GM18868 (cell line): ENCODE results near the gene FRAS1.
A peak's percentile ranks its signal among the peaks of the same experiment; 100 is the strongest.
"Not testable (repeated sequence)": the region's sequence is repeated elsewhere in the genome, so short reads cannot be mapped to it uniquely, and the experiment has no call there.

Source experiments
- ATAC-seq: cut with Tn5 transposase; IDR thresholded peaks from one replicate; pipeline ENCODE4 v1.9.1; 2021; ENCODE audit warnings: mild to moderate bottlenecking, moderate library complexity; ENCODE audit not compliant: unreplicated experiment

FRAS1 gene

DNA sequence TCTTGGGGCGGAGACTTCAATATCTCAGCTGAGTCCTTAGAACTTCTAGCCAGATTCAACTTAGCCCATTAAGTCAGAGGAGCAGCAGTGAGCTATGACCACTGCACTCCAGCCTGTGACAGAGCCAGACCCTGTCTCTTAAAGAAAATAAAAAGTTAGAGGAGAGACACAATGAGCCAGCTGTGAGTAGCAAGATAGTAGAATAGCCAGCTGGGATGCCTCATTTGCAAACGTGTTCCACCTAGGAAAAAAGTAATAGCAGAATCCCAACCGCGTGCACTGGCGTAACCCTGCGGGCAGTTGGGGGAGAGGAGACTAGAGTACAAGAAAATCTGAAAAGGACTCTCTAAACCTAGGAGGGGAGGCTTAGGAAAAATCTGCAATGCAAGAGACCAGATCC lies 361.3 kb downstream of the FRAS1 start:
- ATAC-seq = no peak

DNA sequence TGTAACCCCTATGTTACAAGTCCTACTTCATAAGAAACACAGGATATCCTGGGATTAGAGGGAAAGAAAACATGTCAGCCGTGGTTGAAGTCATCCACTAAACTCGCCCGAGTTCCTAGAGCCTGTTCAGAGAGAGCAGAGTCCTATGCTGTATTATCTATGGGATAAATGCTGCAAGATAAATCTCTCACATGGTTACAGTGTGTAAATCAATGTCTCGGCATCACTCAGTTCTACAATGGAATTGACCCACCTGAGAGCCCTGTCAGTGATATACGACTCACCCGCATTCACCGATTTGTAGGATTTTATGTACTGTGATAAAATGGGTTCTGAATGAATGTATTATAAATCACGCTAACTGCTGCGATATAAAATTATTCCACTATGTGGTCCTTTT lies 366.7 kb downstream of the FRAS1 start:
- ATAC-seq = no peak

DNA sequence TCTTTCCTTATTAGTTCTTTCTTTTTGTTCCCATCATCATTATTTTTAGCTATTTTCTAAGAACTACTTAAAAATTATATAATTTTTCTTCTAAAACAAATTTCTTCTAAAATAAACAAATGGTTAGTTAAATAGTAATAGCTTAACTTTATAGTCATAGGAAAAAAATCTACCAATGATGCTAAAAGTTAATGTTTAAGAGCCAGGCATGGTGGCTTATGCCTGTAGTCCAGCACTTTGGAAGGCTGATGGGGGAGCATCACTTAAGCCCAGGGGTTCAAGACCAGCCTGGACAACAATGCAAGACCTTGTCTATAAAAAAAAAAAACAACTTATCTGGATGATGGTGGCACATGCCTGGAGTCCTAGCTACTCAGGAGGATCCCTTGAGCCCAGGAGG lies 367.3 kb downstream of the FRAS1 start:
- no peak for ATAC-seq

DNA sequence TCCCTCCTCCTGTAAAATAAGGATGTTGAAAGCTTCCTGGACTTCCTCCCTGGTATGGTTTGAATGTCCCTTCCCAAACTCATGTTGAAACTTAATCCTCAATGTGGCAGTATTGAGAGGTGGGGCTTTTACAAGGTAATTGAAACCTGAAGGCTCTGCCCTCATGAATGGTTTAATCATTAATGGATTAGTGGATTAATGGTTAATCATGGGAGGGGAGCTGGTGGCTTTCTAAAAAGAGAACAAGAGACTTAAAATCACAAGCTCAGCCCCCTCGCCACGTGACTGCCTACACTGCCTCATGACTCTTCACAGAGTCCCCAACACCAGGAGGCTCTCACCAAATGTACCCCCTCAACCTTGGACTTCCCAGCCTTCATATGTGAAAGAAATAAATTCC lies 369.8 kb downstream of the FRAS1 start:
- no peak for ATAC-seq

DNA sequence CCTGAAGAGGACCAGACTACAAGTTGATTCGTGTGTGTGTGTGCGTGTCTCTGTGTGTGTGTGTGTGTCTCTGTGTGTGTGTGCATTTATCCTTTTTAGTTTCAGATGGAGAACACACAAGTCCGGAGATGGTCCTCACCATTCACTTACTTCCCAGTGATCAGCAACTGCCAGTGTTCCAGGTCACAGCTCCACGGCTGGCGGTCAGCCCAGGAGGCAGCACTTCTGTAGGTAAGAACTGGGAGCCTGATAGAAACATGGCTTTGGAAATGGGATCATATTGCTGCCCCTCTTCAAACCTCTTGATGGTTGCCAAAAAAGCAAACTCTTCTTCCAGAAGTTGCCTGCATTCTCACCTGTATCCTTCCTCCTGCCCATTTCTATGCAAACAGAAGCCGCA lies 371.9 kb downstream of the FRAS1 start:
- ATAC-seq = no peak

DNA sequence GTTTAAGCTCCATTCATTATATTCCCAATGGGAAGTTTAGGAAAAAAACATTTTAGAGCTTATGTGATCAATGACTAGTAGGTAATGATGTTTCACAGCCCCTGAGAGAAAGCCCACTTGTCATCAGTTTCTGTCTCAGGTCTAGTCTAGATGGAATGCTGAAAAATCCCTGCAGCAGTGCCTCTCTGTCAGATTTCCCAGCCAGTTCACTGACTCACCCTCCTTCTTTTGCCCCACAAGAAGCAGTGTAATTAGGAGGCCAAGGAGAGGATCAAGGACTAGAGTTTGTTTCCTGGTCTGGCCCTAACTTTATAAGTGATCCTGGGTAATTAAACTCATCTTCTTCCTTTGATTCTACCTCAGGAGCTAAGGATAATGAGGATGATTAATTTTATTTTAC lies 375.8 kb downstream of the FRAS1 start:
- ATAC-seq = no peak

DNA sequence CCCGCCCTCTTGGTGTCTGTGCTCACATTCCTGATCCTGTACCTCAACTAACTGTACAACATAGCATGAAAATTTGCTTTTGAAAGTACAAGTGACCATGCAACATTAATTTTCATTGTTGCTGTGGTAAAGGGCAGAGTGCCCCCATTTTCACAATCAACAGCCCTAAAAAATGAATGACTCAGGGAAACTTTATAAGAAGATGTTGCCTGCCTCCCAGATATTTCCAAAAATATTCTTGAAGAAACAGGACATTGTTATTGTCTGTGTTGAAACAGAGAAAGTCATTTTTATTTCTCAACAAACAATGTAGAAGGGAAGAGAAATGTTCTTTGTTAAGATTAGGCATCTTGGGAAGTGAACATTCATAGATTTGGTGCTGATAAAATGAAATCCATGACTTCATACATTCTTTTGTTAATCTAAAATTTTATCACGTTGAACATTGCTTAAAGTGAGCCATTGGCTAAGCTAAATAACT lies 380.5 kb downstream of the FRAS1 start:
- no peak for ATAC-seq

DNA sequence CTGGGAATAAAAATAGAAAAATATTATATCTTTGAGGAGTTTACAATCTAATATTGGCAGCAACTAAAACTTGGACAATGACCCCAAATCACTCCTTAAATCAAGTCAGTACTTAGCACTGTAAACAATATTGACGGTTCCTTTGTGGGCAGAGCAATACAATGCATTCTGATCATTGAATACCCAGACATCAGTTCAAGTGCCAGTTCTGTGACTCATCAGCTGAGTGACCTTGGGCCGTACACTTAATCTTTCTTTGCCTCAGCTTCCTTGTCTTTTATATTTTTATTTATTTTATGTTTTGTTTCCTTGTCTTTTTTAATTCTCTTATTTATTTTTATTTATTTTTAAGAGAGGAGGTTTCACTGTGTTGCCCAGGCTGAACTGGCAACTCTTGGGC lies 382.2 kb downstream of the FRAS1 start:
- no peak for ATAC-seq

DNA sequence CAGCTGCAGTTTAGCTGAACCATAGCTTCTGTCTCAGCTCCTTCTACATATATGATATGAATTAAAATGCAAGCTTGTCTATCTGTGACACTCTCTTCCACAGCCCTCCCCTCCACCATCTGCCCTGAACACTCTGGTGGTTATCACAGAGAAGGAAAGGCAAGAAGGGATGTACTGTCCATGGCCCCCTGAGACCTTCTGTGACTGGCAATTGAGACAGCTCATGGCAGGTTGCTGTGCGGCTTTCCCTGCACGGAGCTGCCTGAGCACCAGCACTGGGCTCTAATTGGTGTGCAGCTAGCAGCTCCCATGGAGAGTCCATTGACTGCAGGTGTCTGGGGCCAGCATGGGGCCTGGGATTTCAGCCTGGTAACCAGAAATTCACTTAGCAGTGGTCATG lies 384.6 kb downstream of the FRAS1 start:
- ATAC-seq = no peak

DNA sequence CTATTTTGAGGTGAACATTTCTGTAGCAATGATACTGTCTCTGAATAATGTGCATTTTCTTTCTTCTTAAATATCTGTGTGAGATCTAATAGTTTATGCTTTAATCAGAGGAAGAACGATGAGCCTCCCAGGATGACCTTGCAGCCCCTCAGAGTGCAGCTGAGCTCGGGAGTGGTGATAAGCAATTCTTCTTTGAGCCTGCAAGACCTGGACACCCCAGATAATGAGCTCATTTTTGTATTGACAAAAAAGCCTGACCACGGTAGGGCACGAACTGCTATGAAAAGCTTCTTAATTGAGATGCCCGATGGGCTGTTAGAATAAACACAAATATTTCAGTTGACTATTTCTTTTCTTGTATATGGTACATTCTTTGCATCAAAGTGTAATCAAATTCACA lies 389.5 kb downstream of the FRAS1 start:
- ATAC-seq = no peak

DNA sequence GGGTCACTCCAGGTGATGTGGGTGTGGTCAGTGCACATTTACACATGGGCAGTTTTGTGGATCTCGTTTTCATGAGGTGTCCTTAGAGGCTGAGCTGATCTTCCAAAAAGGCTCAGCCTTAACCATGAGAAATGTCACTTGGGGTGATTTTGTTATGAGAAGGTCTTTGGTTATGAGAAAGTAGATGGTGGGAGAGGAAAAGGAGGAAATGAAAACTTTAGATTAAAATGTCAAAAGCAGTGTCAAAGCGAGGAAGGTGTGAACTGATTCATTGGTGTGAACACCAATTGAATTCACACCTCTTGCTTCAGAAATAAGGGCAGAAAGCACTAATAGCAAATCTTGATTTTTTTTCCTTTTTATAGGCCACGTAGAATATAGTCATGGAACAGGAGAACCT lies 394.3 kb downstream of the FRAS1 start:
- no peak for ATAC-seq

DNA sequence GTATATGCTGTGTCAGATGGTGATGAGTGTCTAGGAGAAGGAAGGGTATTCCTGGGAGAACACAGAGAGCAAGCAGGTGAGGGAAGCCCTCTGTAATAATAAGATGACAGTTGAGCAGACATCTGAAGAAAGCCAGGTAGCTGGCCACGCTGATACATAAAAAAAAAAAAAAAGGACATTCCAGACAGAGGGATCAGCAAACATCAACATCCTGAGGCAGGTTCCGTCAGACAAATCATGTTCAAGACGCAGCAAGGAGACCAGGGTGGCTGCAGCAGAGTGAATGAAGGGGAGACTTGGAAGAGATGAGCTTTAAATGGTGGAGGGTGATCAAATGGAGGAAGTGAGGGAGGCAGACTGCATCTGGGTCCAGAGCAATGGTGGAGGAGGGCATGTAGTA lies 396.9 kb downstream of the FRAS1 start:
- ATAC-seq = no peak

DNA sequence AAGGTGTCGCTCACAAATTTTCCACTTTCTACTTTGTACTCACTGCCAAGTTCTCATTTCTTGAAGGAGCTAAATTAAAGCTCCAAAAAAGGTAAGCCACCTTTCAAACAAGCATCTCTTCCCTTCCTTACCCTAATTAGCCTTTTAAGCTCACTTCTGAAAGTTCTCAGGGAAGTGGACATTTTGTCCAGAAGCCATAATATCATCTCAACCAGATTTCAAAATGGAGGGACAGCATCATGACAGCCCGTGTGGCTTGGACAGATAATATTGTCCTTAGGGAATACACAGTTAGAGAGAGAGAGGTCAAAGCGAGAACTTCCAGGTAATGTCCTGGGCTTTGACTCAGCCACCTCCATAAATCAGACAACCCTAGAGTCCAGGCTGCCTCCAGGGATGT lies 400.6 kb downstream of the FRAS1 start:
- ATAC-seq = no peak

DNA sequence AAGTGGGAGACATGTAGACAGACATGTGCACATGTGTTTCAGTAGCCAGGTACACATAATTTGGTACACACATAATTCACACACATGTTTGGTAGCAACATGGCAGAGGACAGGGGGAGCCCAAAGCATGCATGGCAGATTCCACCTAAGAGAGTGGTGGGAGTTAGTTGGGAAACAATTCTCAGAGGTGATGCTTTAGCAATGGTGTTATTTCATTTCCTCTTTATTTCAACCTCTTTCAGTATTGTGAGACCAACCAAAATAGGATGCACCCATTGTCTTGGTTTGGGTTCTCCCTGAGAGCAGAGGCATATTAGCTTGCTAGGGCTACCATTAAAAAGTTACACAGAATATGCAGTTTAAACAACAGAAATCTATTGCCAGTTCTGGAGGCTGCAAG lies 402.2 kb downstream of the FRAS1 start:
- ATAC-seq = peak; percentile 70

DNA sequence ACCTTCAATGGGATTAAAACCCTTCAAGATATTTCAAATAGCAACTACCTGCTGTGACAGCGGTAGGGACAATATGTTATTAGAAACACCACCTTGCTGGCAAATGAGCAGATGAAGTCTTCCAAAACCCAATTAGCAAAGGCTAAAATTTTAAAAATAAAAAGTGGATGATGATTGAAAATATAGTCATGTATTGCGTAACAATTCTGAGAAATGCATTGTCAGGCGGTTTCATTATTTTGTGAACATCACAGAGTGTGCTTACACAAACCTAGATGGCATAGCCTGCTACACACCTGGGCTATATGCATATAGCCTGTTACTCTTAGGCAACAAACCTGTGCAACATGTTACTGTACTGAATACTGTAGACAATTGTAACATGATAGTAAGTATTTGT lies 403.2 kb downstream of the FRAS1 start:
- ATAC-seq = no peak

DNA sequence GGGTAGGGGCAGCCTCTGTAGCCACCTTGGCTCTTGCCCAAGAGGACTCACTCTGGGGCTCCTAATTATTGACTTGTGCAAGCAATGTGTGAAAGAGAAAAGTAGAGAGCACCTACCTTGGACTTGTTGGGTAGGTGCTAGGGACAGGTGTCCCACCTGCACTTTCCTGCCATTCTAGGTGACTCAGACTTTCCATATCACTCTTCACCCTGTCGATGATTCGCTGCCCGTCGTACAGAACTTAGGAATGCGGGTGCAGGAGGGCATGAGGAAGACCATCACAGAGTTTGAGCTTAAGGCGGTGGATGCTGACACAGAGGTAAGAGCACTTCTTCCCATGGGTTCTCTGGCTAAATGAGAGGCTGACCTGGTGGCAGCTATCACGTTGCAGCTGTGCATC lies 407.1 kb downstream of the FRAS1 start:
- ATAC-seq = no peak

DNA sequence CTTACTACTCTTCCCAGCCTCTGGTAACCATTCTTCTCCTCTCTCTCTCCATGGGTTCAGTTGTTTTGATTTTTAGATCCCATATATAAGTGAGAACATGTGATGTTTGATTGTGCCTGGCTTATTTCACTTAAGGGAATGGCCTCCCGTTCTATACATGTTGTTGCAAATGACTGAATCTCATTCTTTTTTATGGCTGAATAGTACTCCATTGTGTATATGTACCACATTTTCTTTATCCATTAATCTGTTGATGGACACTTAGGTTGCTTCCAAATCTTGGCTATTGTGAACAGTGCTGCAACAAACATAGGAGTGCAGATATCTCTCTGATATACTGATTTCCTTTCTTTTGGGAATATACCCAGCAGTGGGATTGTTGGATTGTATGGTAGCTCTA lies 410.1 kb downstream of the FRAS1 start:
- not testable (repeated sequence) for ATAC-seq

DNA sequence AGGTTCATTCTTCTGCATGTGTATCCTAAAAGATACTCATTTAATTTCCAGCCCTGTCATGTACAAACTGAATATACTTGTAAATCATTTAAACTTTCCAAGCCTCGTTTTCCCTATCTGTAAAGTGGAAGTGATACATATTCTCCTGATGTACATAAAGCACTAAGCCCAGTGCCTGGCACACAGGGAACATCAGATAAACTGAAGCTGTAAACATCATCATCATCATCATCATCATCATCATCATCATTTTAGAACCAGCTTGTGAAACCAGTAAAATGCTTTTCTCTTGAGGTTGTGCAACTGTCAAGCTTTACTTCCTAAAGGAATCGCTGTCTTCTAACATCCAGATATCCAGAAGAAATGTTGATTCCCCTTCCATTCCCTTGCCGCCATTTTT lies 411.1 kb downstream of the FRAS1 start:
- no peak for ATAC-seq

DNA sequence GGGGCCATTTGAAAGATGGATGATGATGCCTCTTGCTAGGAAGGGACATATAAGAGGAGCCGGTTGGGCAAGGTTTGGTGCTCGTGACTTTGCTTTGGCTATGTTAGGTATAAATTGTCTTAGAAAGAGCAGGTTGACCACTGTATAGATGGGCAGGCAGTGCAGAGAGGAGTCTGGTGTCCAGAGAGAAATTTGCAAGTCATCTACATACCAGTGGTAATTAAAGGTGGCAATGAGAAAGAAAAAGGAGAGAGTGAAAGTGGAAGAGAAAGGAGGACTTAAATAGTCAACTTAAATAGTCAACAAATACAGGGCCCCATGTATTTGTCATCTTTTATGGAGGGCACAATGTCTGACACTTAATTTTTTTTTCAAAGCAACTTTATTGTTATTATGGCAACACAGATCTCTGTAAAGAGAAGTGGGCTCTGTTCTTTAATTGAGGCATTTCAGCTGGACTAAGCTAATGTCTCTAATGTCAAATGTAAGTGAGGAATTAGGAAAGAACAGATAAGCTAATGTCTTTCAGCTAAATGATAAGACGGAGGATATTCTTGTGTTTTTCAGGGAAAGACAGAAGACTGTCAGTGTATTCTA lies 419.1 kb downstream of the FRAS1 start:
- no peak for ATAC-seq

DNA sequence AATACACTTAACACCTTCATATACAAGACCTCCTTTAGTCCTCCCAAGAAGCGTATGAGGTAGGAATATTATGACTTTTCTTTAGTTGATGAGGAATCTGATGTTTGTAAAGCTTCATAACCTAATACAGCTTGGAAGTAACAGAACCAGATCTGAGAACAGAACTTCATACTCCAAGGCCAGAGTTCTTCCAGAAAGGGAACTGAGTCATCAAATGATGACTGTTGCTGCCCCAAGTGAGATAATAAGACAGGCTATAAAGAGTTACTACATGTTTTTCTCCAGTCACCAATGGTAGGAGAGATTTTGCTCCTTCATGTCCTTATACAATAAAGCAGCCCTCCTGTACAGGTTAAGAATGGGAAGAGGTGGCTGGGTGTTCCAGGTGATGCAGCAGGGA lies 420.2 kb downstream of the FRAS1 start:
- ATAC-seq = no peak

DNA sequence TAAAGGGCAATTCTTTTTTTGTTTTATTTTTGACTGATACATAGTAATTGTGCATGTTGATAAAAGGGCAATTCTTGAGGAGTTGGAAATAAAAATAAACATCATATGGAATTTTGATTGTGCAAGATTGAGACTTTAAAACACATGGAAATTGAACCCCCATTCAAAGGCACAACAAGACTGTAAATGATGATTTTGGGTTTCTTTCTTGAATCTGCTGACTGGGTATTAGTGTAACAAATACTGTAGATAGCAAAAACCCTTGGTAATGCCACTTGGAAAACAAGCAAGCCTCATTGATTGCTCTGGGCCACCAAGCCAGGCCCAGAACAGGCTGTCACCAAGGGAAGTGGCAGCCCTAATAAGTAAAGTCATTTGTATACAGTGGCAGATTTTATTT lies 421.4 kb downstream of the FRAS1 start:
- ATAC-seq = no peak

DNA sequence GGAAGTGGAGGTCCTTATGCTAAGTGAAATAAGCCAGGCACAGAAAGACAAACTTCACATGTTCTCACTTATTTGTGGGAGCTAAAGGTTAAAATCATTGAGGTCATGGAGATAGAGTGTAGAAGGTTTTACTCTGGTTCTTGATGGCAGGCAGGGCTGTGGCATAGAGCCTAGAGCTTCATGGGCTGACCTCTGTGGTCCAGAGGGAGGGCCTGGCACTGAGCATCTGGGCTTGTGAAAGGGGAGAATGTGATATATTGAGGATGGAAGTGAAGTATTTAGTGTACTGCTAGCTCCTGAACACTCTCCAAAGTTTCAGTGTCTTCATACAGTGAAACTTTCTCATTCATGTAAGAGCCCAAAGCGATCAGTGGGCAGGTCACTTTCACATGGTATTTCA lies 423.2 kb downstream of the FRAS1 start:
- no peak for ATAC-seq

DNA sequence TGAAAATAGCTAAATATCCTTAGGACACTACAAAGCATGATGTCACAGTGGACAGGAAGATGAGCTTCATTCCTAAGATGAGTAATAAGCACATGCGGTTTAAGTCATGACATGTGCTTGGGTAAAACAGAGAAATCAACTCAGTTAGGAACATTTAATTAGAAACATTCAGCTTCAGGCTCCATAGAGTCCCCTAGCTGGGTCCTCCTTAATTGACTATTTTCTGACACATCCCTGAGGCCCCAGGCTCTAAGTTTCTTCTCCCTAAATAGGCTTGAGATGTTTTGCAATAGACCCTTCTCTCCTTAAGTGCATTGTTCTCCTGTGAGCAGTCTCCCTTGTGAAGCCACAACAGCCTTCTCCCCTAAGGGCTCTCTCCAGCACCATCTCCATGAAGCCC lies 424.1 kb downstream of the FRAS1 start:
- no peak for ATAC-seq

DNA sequence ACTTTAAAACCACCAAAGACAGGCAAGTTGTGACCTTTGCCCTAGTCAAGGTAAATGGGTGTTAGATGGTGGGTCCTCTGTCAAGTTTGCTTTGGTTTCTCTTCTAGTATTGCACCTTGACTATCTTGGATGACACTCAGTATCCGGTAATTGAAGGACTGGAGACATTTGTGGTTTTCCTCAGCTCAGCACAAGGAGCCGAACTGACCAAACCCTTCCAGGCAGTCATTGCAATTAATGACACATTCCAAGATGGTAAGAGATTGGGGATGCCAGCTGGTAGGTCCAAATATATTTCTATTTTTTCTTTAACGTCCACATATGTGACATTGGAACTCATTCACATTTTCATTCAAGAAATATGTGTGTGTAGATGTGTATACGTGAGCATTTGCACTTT lies 425.2 kb downstream of the FRAS1 start:
- ATAC-seq = no peak
